Measurements from ENCODE around the gene IL17RE. TPM values are rescaled to one million over a fixed set of nuclear protein-coding genes. Genes with fewer than 3 reads are reported as not detected.

Gene IL17RE
- total RNA-seq, 1 donor from 2014 or later = 21.7 TPM

DNA sequence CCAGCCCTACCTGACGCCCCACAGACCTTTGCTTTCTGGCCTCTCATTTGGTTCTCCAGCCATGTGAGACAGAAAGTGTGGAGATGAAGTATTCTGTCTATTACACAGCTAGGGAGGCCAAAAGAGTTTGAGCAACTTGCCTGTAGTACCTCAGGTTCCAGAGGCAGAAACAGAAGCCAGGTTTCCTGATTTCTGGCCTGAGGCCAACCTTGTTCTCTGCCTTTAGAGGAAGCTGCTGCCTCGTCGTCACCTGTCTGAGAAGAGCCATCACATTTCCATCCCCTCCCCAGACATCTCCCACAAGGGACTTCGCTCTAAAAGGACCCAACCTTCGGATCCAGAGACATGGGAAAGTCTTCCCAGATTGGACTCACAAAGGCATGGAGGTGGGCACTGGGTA lies 3.8 kb downstream of the IL17RE start:
- no peak for DNase-seq (ENCODE audit: low spot score in 2 of 2)
- H3K9me3 ChIP-seq = no peaks in the 10 kb centered on the region
- intact Hi-C loops (cut with DNase I) = no loop called here
- no peak overlapping the region for H3K27ac ChIP-seq
- no peak for TF ChIP-seq CTCF (IDR thresholded peaks at IDR 0.05)
- no peaks in the 10 kb centered on the region for H3K27me3 ChIP-seq
- no peaks in the 10 kb centered on the region for H3K4me1 ChIP-seq
- no peak overlapping the region for H3K4me3 ChIP-seq
- H3K36me3 ChIP-seq = peaks cover 0 to 3% of the 10 kb centered on the region in 2 donors

GRCh38 chr3:9908286-9908685 lies 5.6 kb downstream of the IL17RE start:
- no peak for DNase-seq (ENCODE audit: low spot score in 2 of 2)
- no peak for TF ChIP-seq CTCF (IDR thresholded peaks at IDR 0.05)
- Histone ChIP-seq H3K27ac (no peak overlapping the region), H3K9me3 (no peaks in the 10 kb centered on the region), H3K27me3 (no peaks in the 10 kb centered on the region), H3K36me3 (peaks cover 0 to 3% of the 10 kb centered on the region in 2 donors), H3K4me3 (no peak overlapping the region), H3K4me1 (no peaks in the 10 kb centered on the region)
- intact Hi-C loops (cut with DNase I) = no loop called here

- no peak for DNase-seq (ENCODE audit: low spot score in 2 of 2)
- intact Hi-C loops (cut with DNase I) = loop anchor here (10.0 kb wide), 1 partner anchor 515 kb away; the partner anchor contains the start of gene SETD5
- Histone ChIP-seq H3K4me3 (no peak overlapping the region), H3K4me1 (peaks cover 6% of the 10 kb centered on the region in 2 donors), H3K27ac (no peak overlapping the region), H3K9me3 (no peaks in the 10 kb centered on the region), H3K36me3 (peaks cover 0 to 3% of the 10 kb centered on the region in 2 donors), H3K27me3 (no peaks in the 10 kb centered on the region)
- TF ChIP-seq CTCF (IDR thresholded peaks at IDR 0.05) = no peak
Observed at GRCh38 chr3:9909221-9910013, 6.8 kb downstream of the IL17RE start.

DNA sequence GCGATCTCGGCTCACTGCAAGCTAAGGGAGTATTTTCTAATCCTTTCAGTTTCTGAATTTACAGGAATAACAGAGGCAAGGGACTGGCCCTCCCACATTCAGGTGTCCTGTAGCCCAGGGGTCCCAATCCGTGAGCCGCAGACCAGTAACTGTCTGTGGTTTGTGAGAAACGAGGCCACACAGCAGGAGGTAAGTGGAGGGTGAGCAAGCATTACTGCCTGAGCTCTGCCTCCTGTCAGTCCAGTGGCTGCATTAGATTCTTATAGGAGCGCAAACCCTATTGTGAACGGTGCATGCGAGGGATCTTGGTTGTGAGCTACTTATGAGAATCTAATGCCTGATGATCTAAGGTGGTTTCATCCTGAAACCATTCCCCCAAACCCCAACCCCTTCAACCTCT lies 9.2 kb downstream of the IL17RE start:
- Histone ChIP-seq H3K36me3 (peaks cover 0 to 3% of the 10 kb centered on the region in 2 donors), H3K4me1 (peaks cover 12 to 20% of the 10 kb centered on the region in 2 donors), H3K9me3 (no peaks in the 10 kb centered on the region), H3K27ac (no peak overlapping the region), H3K4me3 (no peak overlapping the region), H3K27me3 (no peaks in the 10 kb centered on the region)
- no peak for DNase-seq (ENCODE audit: low spot score in 2 of 2)
- intact Hi-C loops (cut with DNase I) = loop anchor here (10.0 kb wide), 1 partner anchor 517 kb away; the partner anchor contains the start of gene SETD5
- no peak for TF ChIP-seq CTCF (IDR thresholded peaks at IDR 0.05)

- H3K9me3 ChIP-seq = no peaks in the 10 kb centered on the region
- no peak overlapping the region for H3K4me3 ChIP-seq
- H3K36me3 ChIP-seq = peaks cover 0 to 3% of the 10 kb centered on the region in 2 donors
- H3K27ac ChIP-seq = no peak overlapping the region
- no peak for DNase-seq (ENCODE audit: low spot score in 2 of 2)
- intact Hi-C loops (cut with DNase I) = loop anchor here (10.0 kb wide), 1 partner anchor 518 kb away; the partner anchor contains the start of gene SETD5
- H3K27me3 ChIP-seq = no peaks in the 10 kb centered on the region
- H3K4me1 ChIP-seq = peaks cover 16 to 22% of the 10 kb centered on the region in 2 donors
- TF ChIP-seq CTCF (IDR thresholded peaks at IDR 0.05) = no peak
Observed at GRCh38 chr3:9912294-9912935, 9.8 kb downstream of the IL17RE start.

All from ascending aorta (tissue), 2 donors.